PC-9 (cell line): ENCODE measurements around the gene SPRED2. TPM values are rescaled to one million over a fixed set of nuclear protein-coding genes. Genes with fewer than 3 reads are reported as not detected.

Source experiments
- BruUV-seq: library from RNA; stranded (reverse); fragments of 400-500 nt; replicated peaks from 2 replicates; lab custom pipeline; 2021; lab: Mats Ljungman, UMichigan
- CTCF ChIA-PET: fragments of 300-600 bp; sonication (Branson Sonifier 250); formaldehyde crosslinking; loops from one replicate; lab custom pipeline; 2022; ENCODE audit warnings: antibody characterized with exemption; lab: Charles Lee
- POLR2A ChIA-PET: fragments of 300-600 bp; sonication (Branson Sonifier 250); formaldehyde crosslinking; loops from one replicate; lab custom pipeline; 2022; ENCODE audit warnings: antibody characterized with exemption; ENCODE audit not compliant: unreplicated experiment; lab: Charles Lee
- DNase-seq, 2 experiments: peaks; one replicate each; pipeline versions ENCODE4 v3.0.0 to v3.0.0-alpha.2; 2015 to 2022; ENCODE audit warnings: mixed read lengths in 1 of 2
- H2AFZ ChIP-seq: fragments of 200-600 bp; sonication (generic); 2 replicates; pipeline ENCODE4 v1.8.1; 2017; ENCODE audit warnings: antibody characterized with exemption
- H3F3A ChIP-seq: fragments of 200-600 bp; sonication (generic); 2 replicates; pipeline ENCODE4 v1.8.1; 2017; ENCODE audit warnings: antibody characterized with exemption, mild to moderate bottlenecking, low read depth; ENCODE audit not compliant: insufficient read depth
- H3K27ac ChIP-seq: fragments of 200-600 bp; sonication (generic); 2 replicates; pipeline ENCODE4 v1.6.1; 2016; ENCODE audit warnings: mixed run types
- H3K27me3 ChIP-seq: fragments of 200-600 bp; sonication (generic); 2 replicates; pipeline ENCODE4 v1.6.1; 2016; ENCODE audit warnings: low read depth, mixed run types; ENCODE audit not compliant: insufficient read depth
- H3K36me3 ChIP-seq: fragments of 200-600 bp; sonication (generic); 2 replicates; pipeline ENCODE4 v1.6.1; 2016; ENCODE audit warnings: low read depth, mixed run types
- H3K4me1 ChIP-seq: fragments of 200-600 bp; sonication (generic); replicated peaks from 2 replicates; pipeline ENCODE4 v1.6.1; 2016; ENCODE audit warnings: mixed run types; ENCODE audit not compliant: insufficient read depth
- H3K4me2 ChIP-seq: fragments of 200-600 bp; sonication (generic); 2 replicates; pipeline ENCODE4 v1.6.1; 2017; ENCODE audit warnings: mixed run types
- H3K4me3 ChIP-seq: fragments of 200-600 bp; sonication (generic); 2 replicates; pipeline ENCODE4 v1.6.1; 2016; ENCODE audit warnings: mixed run types
- H3K79me2 ChIP-seq: fragments of 200-600 bp; sonication (generic); 2 replicates; pipeline ENCODE4 v1.6.1; 2017; ENCODE audit warnings: low read depth, mixed run types
- H3K9me2 ChIP-seq: fragments of 200-600 bp; sonication (generic); 2 replicates; pipeline ENCODE4 v1.8.1; 2017; ENCODE audit warnings: mild to moderate bottlenecking; ENCODE audit not compliant: insufficient read depth
- H3K9me3 ChIP-seq: fragments of 200-600 bp; sonication (generic); 2 replicates; pipeline ENCODE4 v1.8.1; 2016; ENCODE audit warnings: low read depth; ENCODE audit not compliant: insufficient read depth
- H4K20me1 ChIP-seq: fragments of 200-600 bp; sonication (generic); 2 replicates; pipeline ENCODE4 v1.8.1; 2017; ENCODE audit not compliant: insufficient read depth
- EZH2 ChIP-seq: fragments of 200-600 bp; sonication (generic); IDR thresholded peaks from 2 replicates; pipeline ENCODE4 v1.8.0; 2017; ENCODE audit warnings: antibody characterized with exemption, low read depth
- intact Hi-C: fragments of 100-400 bp; cut with micrococcal nuclease; formaldehyde crosslinking; loops from one replicate; pipeline ENCODE4 v1.10.0; 2022; ENCODE audit not compliant: unreplicated experiment
- total RNA-seq: library from RNA; stranded (reverse); gene quantifications from 2 replicates; pipeline ENCODE4 v1.2.3, GENCODE V29; 2021
- TF ChIP-seq, protein P1 (sequence below): fragments of 200-600 bp; sonication (generic); conservative IDR thresholded peaks from 2 replicates; pipeline ENCODE4 v1.6.1; 2017; ENCODE audit warnings: mixed run types, antibody characterized with exemption, mild to moderate bottlenecking, moderate library complexity

SPRED2 gene
- total RNA-seq, 1 experiment from 2014 or later: 33.6 TPM

GRCh38 chr2:65442420-65443020 is 10.1 kb upstream of the SPRED2 start:
- H3K36me3 ChIP-seq: no peaks in the 10 kb centered on the region
- no peaks in the 10 kb centered on the region for H3K79me2 ChIP-seq
- TF ChIP-seq EZH2: no peak
- TF ChIP-seq, protein P1, sequence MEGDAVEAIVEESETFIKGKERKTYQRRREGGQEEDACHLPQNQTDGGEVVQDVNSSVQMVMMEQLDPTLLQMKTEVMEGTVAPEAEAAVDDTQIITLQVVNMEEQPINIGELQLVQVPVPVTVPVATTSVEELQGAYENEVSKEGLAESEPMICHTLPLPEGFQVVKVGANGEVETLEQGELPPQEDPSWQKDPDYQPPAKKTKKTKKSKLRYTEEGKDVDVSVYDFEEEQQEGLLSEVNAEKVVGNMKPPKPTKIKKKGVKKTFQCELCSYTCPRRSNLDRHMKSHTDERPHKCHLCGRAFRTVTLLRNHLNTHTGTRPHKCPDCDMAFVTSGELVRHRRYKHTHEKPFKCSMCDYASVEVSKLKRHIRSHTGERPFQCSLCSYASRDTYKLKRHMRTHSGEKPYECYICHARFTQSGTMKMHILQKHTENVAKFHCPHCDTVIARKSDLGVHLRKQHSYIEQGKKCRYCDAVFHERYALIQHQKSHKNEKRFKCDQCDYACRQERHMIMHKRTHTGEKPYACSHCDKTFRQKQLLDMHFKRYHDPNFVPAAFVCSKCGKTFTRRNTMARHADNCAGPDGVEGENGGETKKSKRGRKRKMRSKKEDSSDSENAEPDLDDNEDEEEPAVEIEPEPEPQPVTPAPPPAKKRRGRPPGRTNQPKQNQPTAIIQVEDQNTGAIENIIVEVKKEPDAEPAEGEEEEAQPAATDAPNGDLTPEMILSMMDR: no peak
- H3K4me1 ChIP-seq: peaks cover 20% of the 10 kb centered on the region
- H3K9me3 ChIP-seq: no peaks in the 10 kb centered on the region
- no peaks in the 10 kb centered on the region for H4K20me1 ChIP-seq
- no peak for DNase-seq
- no peak overlapping the region for H3K4me2 ChIP-seq
- ChIA-PET POLR2A (no interaction called here), CTCF (no interaction called here)
- H3K9me2 ChIP-seq: no peaks in the 10 kb centered on the region
- BruUV-seq: no TSS peak
- H3F3A ChIP-seq: peaks cover 11% of the 10 kb centered on the region; the same call in 1 of the 2 replicates
- no peak overlapping the region for H2AFZ ChIP-seq
- no peak overlapping the region for H3K27ac ChIP-seq
- intact Hi-C loops: no loop called here
- H3K4me3 ChIP-seq: no peak overlapping the region
- H3K27me3 ChIP-seq: no peaks in the 10 kb centered on the region

GRCh38 chr2:65438137-65438899 is 5.9 kb upstream of the SPRED2 start:
- ChIA-PET POLR2A (interaction anchor here (0.7 kb wide), 1 partner anchor 117 kb away, joined by 4 read pairs; no protein-coding TSS in a partner anchor), CTCF (interaction anchor here (0.6 kb wide), 2 partner anchors 53 to 71 kb away, joined by 4 read pairs; no protein-coding TSS in a partner anchor)
- H3K27me3 ChIP-seq: no peaks in the 10 kb centered on the region
- no TSS peak for BruUV-seq
- peaks cover 45% of the 10 kb centered on the region for H3F3A ChIP-seq
- no peaks in the 10 kb centered on the region for H3K36me3 ChIP-seq
- H3K79me2 ChIP-seq: peaks cover 7% of the 10 kb centered on the region
- no peak for TF ChIP-seq EZH2
- TF ChIP-seq, protein P1: no peak
- H3K27ac ChIP-seq: peak overlapping the region; percentile 81
- peak in 1 of 2 experiments; percentile 20 for DNase-seq
- H3K9me3 ChIP-seq: no peaks in the 10 kb centered on the region
- intact Hi-C loops: loop anchor here (5.0 kb wide), 1 partner anchor 129 kb away; no protein-coding TSS in a partner anchor
- H3K4me2 ChIP-seq: peak overlapping the region; percentile 88
- H3K4me1 ChIP-seq: peaks cover 47% of the 10 kb centered on the region
- H3K4me3 ChIP-seq: no peak overlapping the region; the same call in 1 of the 2 replicates
- no peak overlapping the region for H2AFZ ChIP-seq
- H3K9me2 ChIP-seq: no peaks in the 10 kb centered on the region
- H4K20me1 ChIP-seq: no peaks in the 10 kb centered on the region

- H2AFZ ChIP-seq: peak overlapping the region; percentile 82; the same call in 1 of the 2 replicates
- CTCF ChIA-PET: interaction anchor here (0.5 to 0.6 kb wide), 2 partner anchors 51 to 54 kb away, joined by 3 to 4 read pairs; no protein-coding TSS in a partner anchor
- H3K36me3 ChIP-seq: no peaks in the 10 kb centered on the region
- H3K79me2 ChIP-seq: peaks cover 14% of the 10 kb centered on the region
- H3K9me2 ChIP-seq: no peaks in the 10 kb centered on the region
- H3K27me3 ChIP-seq: no peaks in the 10 kb centered on the region
- H3K27ac ChIP-seq: peak overlapping the region; percentile 81
- POLR2A ChIA-PET: interaction anchor here (0.7 to 0.9 kb wide), 2 partner anchors 17 to 118 kb away, joined by 3 to 4 read pairs; no protein-coding TSS in a partner anchor
- H3K4me3 ChIP-seq: peak overlapping the region; percentile 83
- intact Hi-C loops: loop anchor here (5.0 kb wide), 1 partner anchor 130 kb away; no protein-coding TSS in a partner anchor
- H3F3A ChIP-seq: peaks cover 45% of the 10 kb centered on the region
- DNase-seq: peak in 1 of 2 experiments; percentile 31
- BruUV-seq: no TSS peak
- peak overlapping the region; percentile 88 for H3K4me2 ChIP-seq
- no peaks in the 10 kb centered on the region for H4K20me1 ChIP-seq
- H3K9me3 ChIP-seq: no peaks in the 10 kb centered on the region
- H3K4me1 ChIP-seq: peaks cover 50% of the 10 kb centered on the region
- TF ChIP-seq, protein P1: no peak
- no peak for TF ChIP-seq EZH2
These were observed 5.2 kb upstream of the SPRED2 start for GRCh38 chr2:65437392-65438135.
